ENCODE measurements around the gene RICTOR.

The RICTOR gene

DNA sequence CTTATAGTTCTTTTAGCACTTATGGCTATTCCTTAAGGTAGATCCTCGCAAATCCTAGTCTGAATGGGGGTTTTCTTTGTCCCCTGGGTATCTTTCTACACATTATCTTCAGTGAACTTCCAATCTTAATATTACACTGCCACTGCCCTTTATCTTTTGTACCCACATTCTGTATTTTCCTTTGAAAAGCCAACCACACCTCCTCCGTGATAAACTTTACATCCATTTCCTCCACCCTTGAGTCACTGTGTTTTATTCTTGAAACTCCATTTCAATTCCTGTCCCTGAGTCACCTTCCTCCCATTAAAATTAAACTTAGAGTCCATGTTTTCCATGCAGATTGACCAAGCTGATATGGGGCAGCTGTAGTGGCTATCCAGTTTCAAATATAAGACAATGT is 43.2 kb upstream of the RICTOR start:
- DNase-seq (ENCODE audit: low spot score): no peak
- in situ Hi-C loops (cut with MboI; ENCODE audit: low sequenced_read_pairs, unreplicated experiment): no loop called here
- TF ChIP-seq, protein P1, sequence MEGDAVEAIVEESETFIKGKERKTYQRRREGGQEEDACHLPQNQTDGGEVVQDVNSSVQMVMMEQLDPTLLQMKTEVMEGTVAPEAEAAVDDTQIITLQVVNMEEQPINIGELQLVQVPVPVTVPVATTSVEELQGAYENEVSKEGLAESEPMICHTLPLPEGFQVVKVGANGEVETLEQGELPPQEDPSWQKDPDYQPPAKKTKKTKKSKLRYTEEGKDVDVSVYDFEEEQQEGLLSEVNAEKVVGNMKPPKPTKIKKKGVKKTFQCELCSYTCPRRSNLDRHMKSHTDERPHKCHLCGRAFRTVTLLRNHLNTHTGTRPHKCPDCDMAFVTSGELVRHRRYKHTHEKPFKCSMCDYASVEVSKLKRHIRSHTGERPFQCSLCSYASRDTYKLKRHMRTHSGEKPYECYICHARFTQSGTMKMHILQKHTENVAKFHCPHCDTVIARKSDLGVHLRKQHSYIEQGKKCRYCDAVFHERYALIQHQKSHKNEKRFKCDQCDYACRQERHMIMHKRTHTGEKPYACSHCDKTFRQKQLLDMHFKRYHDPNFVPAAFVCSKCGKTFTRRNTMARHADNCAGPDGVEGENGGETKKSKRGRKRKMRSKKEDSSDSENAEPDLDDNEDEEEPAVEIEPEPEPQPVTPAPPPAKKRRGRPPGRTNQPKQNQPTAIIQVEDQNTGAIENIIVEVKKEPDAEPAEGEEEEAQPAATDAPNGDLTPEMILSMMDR (IDR thresholded peaks at IDR 0.05; ENCODE audit: borderline replicate concordance, control extremely low read depth, extremely low read depth, insufficient read depth, missing control alignments): no peak

DNA sequence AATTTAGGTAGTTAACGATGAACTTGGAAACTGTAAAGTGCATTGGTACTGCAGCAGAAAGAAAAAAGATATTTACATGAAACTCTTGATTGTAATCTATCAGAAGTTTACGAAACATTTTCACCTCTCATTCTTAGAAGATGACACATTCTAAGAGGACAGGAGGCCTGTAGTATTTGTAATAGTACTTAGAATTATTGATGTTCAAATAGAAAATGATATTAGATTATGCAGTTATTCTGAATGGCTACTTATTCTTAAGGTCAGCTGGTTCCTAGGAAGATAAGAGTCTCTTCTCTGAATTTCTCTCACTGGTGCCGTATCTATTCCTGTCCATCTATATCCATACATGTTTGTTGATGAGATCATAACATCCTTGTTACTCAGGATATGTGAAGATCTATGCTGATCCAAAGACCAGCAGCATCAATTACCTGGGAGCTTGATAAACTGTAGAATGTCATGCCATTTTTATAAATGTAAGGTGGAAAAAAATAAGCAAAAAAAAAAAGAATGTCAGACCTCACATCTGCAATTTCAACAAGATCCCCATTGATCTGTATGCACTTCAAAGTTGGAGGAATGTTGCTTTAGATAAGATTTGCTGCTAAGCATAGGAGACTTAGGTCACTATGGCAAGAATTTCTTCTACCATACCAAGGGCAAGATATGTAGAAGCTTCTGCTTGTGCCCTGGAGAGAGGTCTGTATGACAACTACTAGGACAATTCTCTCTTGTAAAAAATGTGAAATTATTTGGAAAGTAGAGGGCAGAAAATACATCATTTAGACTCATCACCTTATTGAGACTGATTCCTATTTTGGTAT is 42.4 kb upstream of the RICTOR start:
- no peak for DNase-seq (ENCODE audit: low spot score)
- in situ Hi-C loops (cut with MboI; ENCODE audit: low sequenced_read_pairs, unreplicated experiment): no loop called here
- TF ChIP-seq, protein P1 (IDR thresholded peaks at IDR 0.05; ENCODE audit: borderline replicate concordance, control extremely low read depth, extremely low read depth, insufficient read depth, missing control alignments): no peak

DNA sequence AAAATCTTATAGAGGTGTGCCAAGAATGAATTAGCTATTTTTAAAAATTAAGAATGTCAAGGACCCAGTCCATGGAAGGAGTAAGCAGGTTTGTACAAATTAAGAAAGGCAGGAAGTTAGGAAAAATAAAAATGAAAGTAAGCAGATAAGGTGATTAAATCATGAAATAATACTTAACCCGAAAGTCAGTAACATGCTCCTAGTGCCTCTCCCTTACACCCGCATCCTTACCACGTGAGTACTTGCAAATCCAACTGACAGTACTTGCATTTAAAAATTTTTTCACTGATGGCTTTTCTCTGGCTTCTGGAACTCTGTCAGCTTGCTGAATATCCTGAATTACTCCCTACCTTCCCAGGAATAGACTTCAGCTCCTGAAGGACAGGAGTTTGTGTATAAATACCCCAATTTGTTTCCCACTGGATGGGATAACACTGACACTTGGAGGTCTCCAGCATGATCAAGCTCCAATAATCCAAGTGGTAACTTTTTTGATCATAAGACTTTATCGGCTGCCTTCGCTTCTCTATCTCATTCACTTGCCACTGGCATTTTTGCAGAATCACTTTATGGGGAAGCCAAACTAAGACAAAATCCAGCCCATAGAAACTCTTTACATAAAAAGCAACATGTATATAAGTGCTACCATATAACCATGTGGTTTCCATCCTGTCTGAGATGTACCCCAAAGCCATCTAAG is 41.6 kb upstream of the RICTOR start:
- in situ Hi-C loops (cut with MboI; ENCODE audit: low sequenced_read_pairs, unreplicated experiment): no loop called here
- TF ChIP-seq, protein P1 (IDR thresholded peaks at IDR 0.05; ENCODE audit: borderline replicate concordance, control extremely low read depth, extremely low read depth, insufficient read depth, missing control alignments): no peak

DNA sequence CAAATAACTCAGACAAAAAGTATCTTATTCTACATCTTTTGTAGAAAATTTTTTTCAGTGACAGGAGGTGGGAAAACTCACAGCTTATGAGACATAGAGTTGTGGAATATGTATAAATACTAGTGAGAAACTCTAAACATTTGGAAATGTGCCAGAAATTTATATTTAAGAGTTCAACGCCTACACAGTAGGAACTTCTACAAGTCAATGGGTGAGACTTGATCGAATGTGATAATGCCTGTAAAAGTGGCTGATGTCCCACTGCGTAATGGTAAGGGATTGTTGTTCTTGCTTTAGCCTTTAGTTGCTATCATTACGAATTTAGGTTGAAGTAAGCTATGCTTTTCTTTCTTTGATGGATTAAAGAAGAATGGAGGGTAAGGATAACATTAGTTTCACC is 40.0 kb upstream of the RICTOR start:
- in situ Hi-C loops (cut with MboI; ENCODE audit: low sequenced_read_pairs, unreplicated experiment): no loop called here
- DNase-seq (ENCODE audit: low spot score): no peak
- TF ChIP-seq, protein P1 (IDR thresholded peaks at IDR 0.05; ENCODE audit: borderline replicate concordance, control extremely low read depth, extremely low read depth, insufficient read depth, missing control alignments): no peak

More for the DNA sequence above, 41.6 kb upstream of the RICTOR start:
- DNase-seq (ENCODE audit: low spot score): no peak

DNA sequence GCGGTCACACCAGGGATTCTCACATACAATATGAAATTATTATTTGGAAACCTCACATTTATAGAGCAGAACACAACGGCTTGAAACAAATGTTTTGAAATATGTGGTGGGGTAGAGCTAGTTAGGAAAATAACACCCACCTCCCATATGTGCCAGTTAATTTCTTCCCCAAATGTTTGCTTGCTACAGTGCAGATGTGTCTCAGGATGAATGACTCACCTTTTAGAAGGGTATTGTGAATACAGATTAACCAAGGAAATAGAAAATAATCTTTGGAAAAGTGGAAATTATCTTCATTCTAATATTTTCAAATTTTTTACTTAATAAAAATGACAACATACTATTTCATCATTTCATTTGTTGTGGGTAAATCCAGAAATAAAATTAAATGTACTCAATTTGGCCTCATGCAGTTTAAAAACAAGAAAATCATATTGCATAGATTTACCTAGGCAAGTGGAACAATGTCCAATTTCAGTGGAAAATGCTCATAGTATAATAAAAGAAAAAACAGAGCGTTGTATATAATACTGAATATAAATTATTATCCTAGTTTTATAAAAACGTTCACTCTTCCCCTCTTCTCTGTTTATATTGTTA is 39.3 kb upstream of the RICTOR start:
- DNase-seq (ENCODE audit: low spot score): no peak
- in situ Hi-C loops (cut with MboI; ENCODE audit: low sequenced_read_pairs, unreplicated experiment): no loop called here
- TF ChIP-seq, protein P1 (IDR thresholded peaks at IDR 0.05; ENCODE audit: borderline replicate concordance, control extremely low read depth, extremely low read depth, insufficient read depth, missing control alignments): no peak

DNA sequence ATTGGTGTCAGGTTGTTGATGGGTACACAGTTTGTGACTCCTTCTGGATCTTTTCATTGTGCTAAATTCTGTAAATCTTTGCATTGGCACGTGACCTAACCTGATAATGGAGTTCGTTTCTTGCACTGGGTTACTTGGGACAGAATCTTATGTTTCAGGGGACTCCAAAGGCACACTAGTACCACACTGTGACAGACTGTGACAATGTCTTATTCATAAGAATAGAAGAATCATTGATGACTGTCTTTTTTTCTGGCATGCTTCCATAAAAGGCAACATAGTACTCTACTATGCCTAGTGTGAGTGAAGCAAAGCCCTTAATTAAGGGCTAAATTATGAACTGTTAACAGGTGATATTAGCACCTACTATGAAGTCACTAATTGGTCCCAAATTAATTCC is 35.4 kb upstream of the RICTOR start:
- in situ Hi-C loops (cut with MboI; ENCODE audit: low sequenced_read_pairs, unreplicated experiment): no loop called here
- DNase-seq (ENCODE audit: low spot score): no peak
- TF ChIP-seq, protein P1 (IDR thresholded peaks at IDR 0.05; ENCODE audit: borderline replicate concordance, control extremely low read depth, extremely low read depth, insufficient read depth, missing control alignments): no peak

All from GM13976 (cell line).